GM23338 (cell line): ENCODE data around the gene TNFSF13. TPM values are rescaled to one million over a fixed set of nuclear protein-coding genes. Genes with fewer than 3 reads are reported as not detected.

Source experiments
- ATAC-seq: fragments of 200-7000 bp; cut with Tn5 transposase; 3 replicates; pipeline ENCODE4 v1.9.1; 2020
- DNase-seq: peaks from one replicate; pipeline ENCODE4 v3.0.0-alpha.2; 2015; ENCODE audit warnings: low spot score
- H2AFZ ChIP-seq: fragments of 200-600 bp; sonication (generic); 2 replicates; pipeline ENCODE4 v1.8.0; 2016; ENCODE audit warnings: antibody characterized with exemption, mild to moderate bottlenecking, moderate library complexity
- H3F3A ChIP-seq: fragments of 200-600 bp; sonication (generic); replicated peaks from 2 replicates; pipeline ENCODE4 v1.8.0; 2017; ENCODE audit warnings: antibody characterized with exemption, mixed run types, low read depth
- H3K27ac ChIP-seq: fragments of 200-600 bp; sonication (generic); 2 replicates; pipeline ENCODE4 v1.6.1; 2016; ENCODE audit warnings: low read depth
- H3K27me3 ChIP-seq: fragments of 200-600 bp; sonication (generic); 2 replicates; pipeline ENCODE4 v1.8.0; 2016; ENCODE audit warnings: mild to moderate bottlenecking, mixed run types, moderate library complexity; ENCODE audit not compliant: insufficient read depth
- H3K36me3 ChIP-seq: fragments of 200-600 bp; sonication (generic); 2 replicates; pipeline ENCODE4 v1.8.0; 2016; ENCODE audit warnings: mild to moderate bottlenecking; ENCODE audit not compliant: insufficient read depth
- H3K4me1 ChIP-seq: fragments of 200-600 bp; sonication (generic); 2 replicates; pipeline ENCODE4 v1.8.0; 2016; ENCODE audit warnings: mild to moderate bottlenecking, moderate library complexity; ENCODE audit not compliant: insufficient read depth
- H3K4me2 ChIP-seq: fragments of 200-600 bp; sonication (generic); 2 replicates; pipeline ENCODE4 v1.7.1; 2017; ENCODE audit warnings: mixed run types
- H3K4me3 ChIP-seq: fragments of 200-600 bp; sonication (generic); 2 replicates; pipeline ENCODE4 v1.6.1; 2016; ENCODE audit warnings: mixed run types
- H3K79me2 ChIP-seq: fragments of 200-600 bp; sonication (generic); replicated peaks from 2 replicates; pipeline ENCODE4 v1.8.0; 2017; ENCODE audit warnings: mild to moderate bottlenecking; ENCODE audit not compliant: insufficient read depth
- H3K9me2 ChIP-seq: fragments of 200-600 bp; sonication (generic); 2 replicates; pipeline ENCODE4 v1.8.0; 2017; ENCODE audit not compliant: insufficient read depth
- H4K20me1 ChIP-seq: fragments of 200-600 bp; sonication (generic); replicated peaks from 2 replicates; pipeline ENCODE4 v1.8.0; 2017; ENCODE audit warnings: mild to moderate bottlenecking; ENCODE audit not compliant: insufficient read depth
- H3K27ac Mint-ChIP-seq: 2 replicates; pipeline ENCODE4 v1.8.0; 2020; ENCODE audit warnings: inconsistent platforms, mild to moderate bottlenecking, moderate library complexity, mixed read lengths
- H3K27me3 Mint-ChIP-seq: 3 replicates; pipeline ENCODE4 v1.8.0; 2022; ENCODE audit warnings: low read depth, mild to moderate bottlenecking, moderate library complexity, mixed read lengths, inconsistent platforms; ENCODE audit not compliant: insufficient read depth, poor library complexity
- H3K36me3 Mint-ChIP-seq: 3 replicates; pipeline ENCODE4 v1.8.0; 2021; ENCODE audit warnings: low read depth, mild to moderate bottlenecking, inconsistent platforms, moderate library complexity, mixed read lengths
- H3K4me1 Mint-ChIP-seq: 3 replicates; pipeline ENCODE4 v1.8.0; 2020; ENCODE audit warnings: mild to moderate bottlenecking, inconsistent platforms, mixed read lengths
- H3K4me3 Mint-ChIP-seq: 3 replicates; pipeline ENCODE4 v1.8.0; 2021; ENCODE audit warnings: moderate library complexity, mild to moderate bottlenecking, inconsistent platforms, mixed read lengths
- H3K9me3 Mint-ChIP-seq: 3 replicates; pipeline ENCODE4 v1.8.0; 2020; ENCODE audit warnings: moderate library complexity, mild to moderate bottlenecking, inconsistent platforms, mixed read lengths
- CTCF ChIP-seq, 2 experiments: fragments of 200-600 bp in 1 of 2; sonication (generic) in 1 of 2; conservative IDR thresholded peaks; 2 replicates each; pipeline versions ENCODE4 v1.5.1 to v1.6.1; 2016 to 2017; ENCODE audit warnings: antibody characterized with exemption in 2 of 2, low read depth in 2 of 2, mild to moderate bottlenecking in 2 of 2, moderate library complexity in 1 of 2
- ETS1 ChIP-seq: IDR thresholded peaks from 2 replicates; pipeline ENCODE4 v1.6.1; 2016; ENCODE audit warnings: antibody characterized with exemption
- JUNB ChIP-seq: IDR thresholded peaks from one replicate; pipeline ENCODE4 v1.6.1; 2016; ENCODE audit warnings: antibody characterized with exemption; ENCODE audit not compliant: unreplicated experiment
- POLR2AphosphoS5 ChIP-seq: IDR thresholded peaks from 2 replicates; pipeline ENCODE4 v1.6.1; 2016; ENCODE audit warnings: antibody characterized with exemption, low read depth
- STAT1 ChIP-seq: IDR thresholded peaks from one replicate; pipeline ENCODE4 v1.6.1; 2016; ENCODE audit warnings: antibody characterized with exemption; ENCODE audit not compliant: unreplicated experiment
- ZNF114 ChIP-seq: fragments of 250-450 bp; sonication (Bioruptor Pico); IDR thresholded peaks from 2 replicates; pipeline ENCODE4 v1.5.0; 2020; ENCODE audit warnings: mild to moderate bottlenecking, moderate library complexity
- ZNF462 ChIP-seq: fragments of 250-450 bp; sonication (Bioruptor Pico); IDR thresholded peaks from 2 replicates; pipeline ENCODE4 v1.5.0; 2020; ENCODE audit warnings: mild to moderate bottlenecking, moderate library complexity
- polyA plus RNA-seq: library from polyadenylated mRNA; unstranded; fragments of >200 nt; fragmentation: Nextera tagmentation; extraction: Ambion mirVana; gene quantifications from 2 replicates; pipeline ENCODE4 v1.2.1, GENCODE V29; 2016
- total RNA-seq: library from RNA; depleted of rRNA; stranded (reverse); fragments of >200 nt; shearing (Covaris generic); gene quantifications from 2 replicates; pipeline ENCODE4 v1.2.3, GENCODE V29; 2014

TNFSF13 gene
- total and polyA plus RNA-seq, 2 experiments from 2014 or later = 2.2 TPM; not detected in 1

- H2AFZ ChIP-seq = peak overlapping the region; percentile 99
- ATAC-seq (peak; percentile 46), DNase-seq (no peak)
- H4K20me1 ChIP-seq = no peaks in the 10 kb centered on the region
- peak overlapping the region; percentile 84 for H3K4me3 ChIP-seq
- H3K4me3 Mint-ChIP-seq = peak overlapping the region; percentile 55
- peak overlapping the region; percentile 90 for H3K4me2 ChIP-seq
- H3K4me1 ChIP-seq = peaks cover 5% of the 10 kb centered on the region; the same call in 1 of the 2 replicates
- H3K9me3 Mint-ChIP-seq = no peaks in the 10 kb centered on the region
- no peak overlapping the region for H3K27ac Mint-ChIP-seq
- no peak for TF ChIP-seq CTCF (conservative IDR thresholded peaks at IDR 0.05; ENCODE audit: low read depth in 2 of 2)
- TF ChIP-seq STAT1 = no peak
- TF ChIP-seq POLR2AphosphoS5 = no peak
- TF ChIP-seq ZNF114 = no peak
- no peak for TF ChIP-seq JUNB
- no peak for TF ChIP-seq ZNF462 (CRISPR knock-in tag)
- TF ChIP-seq ETS1 = no peak
- H3F3A ChIP-seq = peaks cover 14% of the 10 kb centered on the region
- no peaks in the 10 kb centered on the region for H3K36me3 Mint-ChIP-seq
- H3K27me3 ChIP-seq = peaks cover 13% of the 10 kb centered on the region
- H3K79me2 ChIP-seq = no peaks in the 10 kb centered on the region
- H3K9me2 ChIP-seq = no peaks in the 10 kb centered on the region
- H3K36me3 ChIP-seq = no peaks in the 10 kb centered on the region
- H3K27ac ChIP-seq = no peak overlapping the region
- H3K27me3 Mint-ChIP-seq = peaks cover 6% of the 10 kb centered on the region
- peaks cover 6% of the 10 kb centered on the region; the same call in 1 of the 3 replicates for H3K4me1 Mint-ChIP-seq
Observed at GRCh38 chr17:7549401-7550055, 9.0 kb upstream of the TNFSF13 start.
